Spleen (tissue), 7 donors: ENCODE results near the gene IFT172.

Experiments
- POLR2A ChIP-seq, 3 donors: fragments of 450-650 bp; IDR thresholded peaks; one replicate each; pipeline ENCODE4 v1.5.1; 2017; ENCODE audit warnings: antibody characterized with exemption in 3 of 3, mild to moderate bottlenecking in 1 of 3
- POLR2AphosphoS5 ChIP-seq, 3 donors: sonication (generic); formaldehyde crosslinking; IDR thresholded peaks; one replicate each; pipeline ENCODE4 v1.5.1; 2017; ENCODE audit warnings: antibody characterized with exemption in 3 of 3
- TF ChIP-seq, protein P1 (sequence below), 11 experiments: fragments of 200-600 bp in 7 of 11; fragments of 450-650 bp in 4 of 11; sonication (generic) in 4 of 11; IDR thresholded peaks in 8 of 11; conservative IDR thresholded peaks in 3 of 11; 1 replicate in 7 of 11; 2 replicates in 4 of 11; pipeline versions ENCODE4 v1.4.0 to v1.8.0; 2016 to 2021; ENCODE audit warnings: antibody characterized with exemption in 11 of 11, inconsistent platforms in 4 of 11, mild to moderate bottlenecking in 1 of 11
- donor health status: DM: no; HTN: no; CAD: no; lungs with moderate emphysema.
- donor health status: DM: no; HTN: no; CAD: no.
- donor health status: DM: no; HTN: no; CAD: no.

DNA sequence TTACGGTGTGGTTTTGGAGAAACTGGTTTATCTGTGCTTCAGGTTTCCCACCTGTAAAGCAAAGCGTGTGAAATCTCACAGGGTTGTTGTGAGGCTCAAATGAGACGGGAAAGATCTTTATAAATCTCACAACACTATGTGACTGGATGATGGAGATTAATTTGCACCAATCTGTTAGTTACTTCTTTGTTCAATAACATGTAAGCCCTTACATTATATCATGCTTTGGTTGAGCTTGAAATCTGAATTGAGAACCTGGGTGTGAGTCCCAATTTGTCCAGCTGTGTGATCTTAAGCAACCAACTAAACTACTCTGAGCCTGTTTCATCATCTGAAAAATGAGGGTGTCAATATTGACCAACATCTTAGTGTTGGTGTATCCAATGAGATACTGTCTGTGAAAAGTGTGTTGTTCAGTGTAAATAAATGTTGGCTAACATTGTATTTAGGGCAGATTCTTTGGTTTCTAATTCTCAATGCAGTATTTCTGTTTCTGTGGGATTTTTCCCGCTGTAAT is 6.4 kb upstream of the IFT172 start:
- TF ChIP-seq, protein P1, sequence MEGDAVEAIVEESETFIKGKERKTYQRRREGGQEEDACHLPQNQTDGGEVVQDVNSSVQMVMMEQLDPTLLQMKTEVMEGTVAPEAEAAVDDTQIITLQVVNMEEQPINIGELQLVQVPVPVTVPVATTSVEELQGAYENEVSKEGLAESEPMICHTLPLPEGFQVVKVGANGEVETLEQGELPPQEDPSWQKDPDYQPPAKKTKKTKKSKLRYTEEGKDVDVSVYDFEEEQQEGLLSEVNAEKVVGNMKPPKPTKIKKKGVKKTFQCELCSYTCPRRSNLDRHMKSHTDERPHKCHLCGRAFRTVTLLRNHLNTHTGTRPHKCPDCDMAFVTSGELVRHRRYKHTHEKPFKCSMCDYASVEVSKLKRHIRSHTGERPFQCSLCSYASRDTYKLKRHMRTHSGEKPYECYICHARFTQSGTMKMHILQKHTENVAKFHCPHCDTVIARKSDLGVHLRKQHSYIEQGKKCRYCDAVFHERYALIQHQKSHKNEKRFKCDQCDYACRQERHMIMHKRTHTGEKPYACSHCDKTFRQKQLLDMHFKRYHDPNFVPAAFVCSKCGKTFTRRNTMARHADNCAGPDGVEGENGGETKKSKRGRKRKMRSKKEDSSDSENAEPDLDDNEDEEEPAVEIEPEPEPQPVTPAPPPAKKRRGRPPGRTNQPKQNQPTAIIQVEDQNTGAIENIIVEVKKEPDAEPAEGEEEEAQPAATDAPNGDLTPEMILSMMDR (IDR thresholded peaks at IDR 0.05 in 8 of 11, conservative IDR thresholded peaks at IDR 0.05 in 3 of 11): no peak
- no peak for TF ChIP-seq POLR2AphosphoS5 (IDR thresholded peaks at IDR 0.05)
- TF ChIP-seq POLR2A (IDR thresholded peaks at IDR 0.05): no peak
